ENCODE data around the gene VPS16.
"Not testable (repeated sequence)": the region's sequence is repeated elsewhere in the genome, so short reads cannot be mapped to it uniquely, and the experiment has no call there.

The VPS16 gene

DNA sequence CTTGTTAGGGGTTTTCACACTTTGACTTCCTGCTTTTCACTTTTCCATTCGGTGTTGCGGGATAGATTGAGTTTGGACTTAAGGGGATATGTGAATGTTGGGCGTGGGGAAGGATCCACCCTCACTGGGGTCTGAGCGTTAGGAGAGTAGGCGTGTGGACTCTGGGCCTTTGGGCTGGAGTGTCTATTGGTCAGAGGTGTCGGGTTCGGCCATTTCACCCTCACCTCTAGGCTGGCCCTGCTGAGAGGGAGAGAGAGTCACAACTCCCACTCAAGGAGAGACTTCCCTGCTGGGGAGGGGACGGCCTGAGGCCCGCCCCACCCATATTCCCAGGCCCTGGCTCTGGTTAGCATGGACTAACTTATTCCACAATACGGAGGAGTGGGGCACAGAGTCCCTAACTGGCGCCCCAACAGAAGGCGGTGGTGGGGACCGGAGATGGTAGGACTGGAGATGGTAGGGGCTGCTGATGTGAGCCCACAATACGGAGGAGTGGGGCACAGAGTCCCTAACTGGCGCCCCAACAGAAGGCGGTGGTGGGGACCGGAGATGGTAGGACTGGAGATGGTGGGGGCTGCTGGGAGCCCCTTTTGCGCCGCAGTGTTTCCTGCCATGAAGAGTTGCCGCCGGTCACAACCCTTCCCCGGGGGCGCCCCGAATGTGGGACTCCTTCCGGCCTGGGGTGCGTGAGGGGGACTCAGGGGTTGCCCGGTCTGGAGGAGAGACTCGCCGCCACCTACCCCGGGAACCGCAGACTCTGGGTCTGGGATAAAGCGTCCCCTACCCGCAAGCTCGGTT lies 31.3 kb downstream of the VPS16 start:
- peak in 2 of 5 experiments; percentile 10 to 24 for DNase-seq

DNA sequence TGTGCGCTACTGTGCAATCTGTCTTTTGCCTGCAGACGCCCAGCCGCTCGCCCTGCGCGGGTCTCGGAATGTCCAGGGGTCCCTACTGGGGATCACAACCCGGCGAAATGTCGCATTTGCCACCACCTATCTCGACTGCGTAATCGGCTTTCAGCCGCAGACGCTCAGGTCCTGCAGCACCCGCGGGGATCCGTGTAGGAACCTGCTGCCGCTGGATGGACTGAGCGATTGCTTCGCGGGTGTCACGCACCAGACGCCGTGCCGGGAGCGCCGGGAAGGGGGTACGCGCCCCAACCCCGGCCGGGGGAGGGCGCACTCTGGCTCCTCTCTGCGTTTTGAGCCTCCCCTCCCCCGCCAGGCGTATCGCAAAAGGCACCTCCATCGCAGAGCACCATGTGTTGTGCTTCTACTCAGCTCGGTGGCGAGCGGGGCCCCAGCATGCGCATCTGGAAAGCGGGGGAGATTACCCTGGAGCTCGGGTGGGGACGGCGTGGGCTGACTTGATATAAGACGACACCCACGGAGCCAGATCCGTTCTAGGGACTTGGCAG lies 32.0 kb downstream of the VPS16 start:
- DNase-seq = peak; percentile 50 to 85 (median 62)

DNA sequence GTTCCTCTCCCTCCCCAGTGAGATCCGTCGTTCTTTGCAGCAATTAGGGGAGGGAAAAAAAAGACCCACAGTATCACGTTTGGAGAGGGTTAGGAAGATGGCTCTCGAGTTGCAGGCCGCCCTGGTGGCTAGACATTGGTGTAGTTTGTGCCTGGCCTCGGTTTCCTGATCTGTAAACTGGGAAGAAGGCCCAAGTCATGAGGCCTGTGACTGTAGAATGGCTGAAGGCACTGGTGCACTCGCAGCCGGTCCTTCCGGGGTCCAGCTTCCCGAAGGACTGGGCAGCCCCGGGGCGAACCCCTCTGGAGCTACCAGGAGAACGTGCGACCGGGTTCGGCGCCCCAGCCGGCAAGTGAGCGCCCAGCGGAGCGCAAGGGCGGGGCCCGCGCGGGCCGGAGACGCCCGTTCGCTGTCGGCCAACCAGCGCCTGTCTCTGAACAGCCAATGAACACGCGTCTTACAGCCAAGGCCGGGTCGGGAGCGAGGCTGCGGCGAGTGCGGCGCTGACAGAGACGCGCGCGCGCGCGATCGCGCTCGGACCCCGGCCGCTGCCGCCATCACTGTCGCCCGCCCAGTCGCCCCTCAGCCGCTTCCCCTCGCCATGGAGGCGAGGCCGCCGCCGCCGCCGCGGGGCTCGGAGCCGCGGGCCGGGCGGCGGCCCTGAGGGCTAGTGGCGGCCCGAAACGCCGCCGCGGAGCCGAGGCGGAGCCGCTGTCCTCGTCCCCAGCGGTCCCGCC lies 32.6 kb downstream of the VPS16 start, which contains the start of gene PTPRA:
Gene PTPRA, plus strand, starts transcription at position 472 of the 737 bp plus-strand sequence. CDS start 90,797 bp downstream, outside the sequence.
- peak; percentile 75 to 96 (median 87) for DNase-seq

DNA sequence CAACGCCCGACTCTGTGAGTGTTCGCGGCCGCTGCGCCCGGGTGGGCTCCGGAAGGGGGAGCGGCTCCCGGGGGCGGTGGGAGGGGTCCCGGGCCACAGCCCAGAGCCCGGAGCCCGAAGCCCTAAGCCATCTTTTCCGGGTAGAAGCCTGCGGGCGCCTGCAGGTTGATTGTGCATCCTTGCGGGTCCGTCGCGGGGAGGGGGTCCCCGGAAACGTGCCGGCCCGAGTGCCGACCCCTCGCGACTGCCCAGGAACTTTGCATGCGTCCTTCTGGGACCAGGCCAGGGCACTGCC lies 33.1 kb downstream of the VPS16 start:
- DNase-seq = peak; percentile 36 to 75 (median 63)

DNA sequence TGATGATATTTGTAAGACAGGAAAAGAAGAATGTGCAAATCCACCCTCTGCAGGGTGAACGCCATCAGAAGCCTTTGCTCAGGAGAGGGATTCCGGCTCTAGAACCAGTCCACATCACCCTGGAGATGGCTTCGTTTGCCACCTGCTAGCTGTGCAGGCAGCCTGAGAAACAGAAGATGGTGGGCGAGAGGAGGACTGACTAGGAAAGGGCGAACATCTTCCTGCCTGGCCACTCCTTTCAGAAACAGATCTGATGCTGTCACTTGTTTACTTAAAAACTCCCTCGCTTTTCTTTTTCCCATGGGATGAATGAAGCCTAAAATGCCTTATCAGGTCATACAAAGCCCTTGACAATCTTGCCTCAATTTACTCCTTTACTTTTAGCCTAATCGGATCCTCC lies 33.9 kb downstream of the VPS16 start:
- DNase-seq = peak in 1 of 5 experiments; percentile 57

DNA sequence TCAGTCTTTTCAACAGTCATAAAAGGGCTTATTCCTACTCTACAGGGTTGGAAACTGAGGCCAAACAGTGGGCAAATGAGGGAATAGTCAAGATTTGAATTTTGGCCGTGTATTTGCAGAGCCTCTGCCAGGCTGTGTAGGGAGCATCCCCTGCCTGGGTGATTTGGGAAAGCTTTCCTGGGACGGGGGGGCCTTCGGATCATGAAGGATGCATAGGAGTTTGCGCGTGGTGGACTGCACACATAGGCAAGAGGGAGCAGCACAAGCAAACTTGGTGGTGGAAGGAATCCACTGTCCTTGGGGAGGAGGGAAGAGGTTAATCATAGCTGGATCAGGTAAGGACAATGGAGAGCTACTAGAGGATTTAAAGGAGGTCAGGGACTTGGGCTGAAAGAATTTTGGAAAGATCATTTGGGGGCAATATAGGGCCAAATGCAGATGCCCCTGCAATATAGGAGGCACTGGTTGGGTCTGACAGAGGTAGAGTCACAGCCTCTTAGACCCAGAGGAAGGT lies 35.2 kb downstream of the VPS16 start:
- DNase-seq = no peak

DNA sequence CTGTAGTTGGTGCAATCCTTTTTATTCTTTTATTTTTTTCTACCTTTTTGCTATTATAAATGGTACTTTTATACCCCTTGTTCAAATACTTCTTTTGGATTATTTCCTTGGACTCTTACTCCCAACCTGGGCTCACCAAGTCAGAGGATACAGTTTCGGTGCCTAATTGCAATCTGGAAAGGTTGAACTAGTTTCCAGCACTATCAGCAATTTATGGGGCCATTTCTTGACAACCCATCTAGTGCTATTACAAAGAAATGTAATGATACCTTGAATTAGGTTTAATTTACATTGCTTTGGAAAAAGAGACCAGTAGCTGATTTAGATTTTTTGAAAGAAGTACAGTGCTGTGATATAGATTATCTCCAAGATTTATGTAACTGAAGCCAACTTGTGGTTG lies 38.0 kb downstream of the VPS16 start:
- no peak for DNase-seq

DNA sequence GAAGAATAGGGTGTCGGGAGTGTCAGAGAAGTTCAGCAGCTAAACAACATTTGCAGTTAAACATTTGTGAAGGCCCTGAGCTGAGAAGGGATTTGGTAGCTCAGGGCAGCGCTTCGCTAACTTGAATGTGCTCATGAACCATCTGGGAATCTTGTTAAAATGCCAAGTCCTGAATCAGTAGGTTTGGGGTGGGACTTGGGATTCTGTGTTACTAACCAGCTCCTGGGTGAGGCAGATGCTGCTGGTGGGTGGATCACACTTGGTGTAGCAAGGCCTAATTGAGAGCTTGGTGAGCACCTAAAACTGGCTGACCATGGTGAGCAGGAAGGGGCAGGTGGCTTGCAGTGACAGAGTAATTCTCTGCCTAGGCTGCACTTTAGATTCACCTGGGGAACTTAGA lies 38.6 kb downstream of the VPS16 start:
- no peak for DNase-seq

DNA sequence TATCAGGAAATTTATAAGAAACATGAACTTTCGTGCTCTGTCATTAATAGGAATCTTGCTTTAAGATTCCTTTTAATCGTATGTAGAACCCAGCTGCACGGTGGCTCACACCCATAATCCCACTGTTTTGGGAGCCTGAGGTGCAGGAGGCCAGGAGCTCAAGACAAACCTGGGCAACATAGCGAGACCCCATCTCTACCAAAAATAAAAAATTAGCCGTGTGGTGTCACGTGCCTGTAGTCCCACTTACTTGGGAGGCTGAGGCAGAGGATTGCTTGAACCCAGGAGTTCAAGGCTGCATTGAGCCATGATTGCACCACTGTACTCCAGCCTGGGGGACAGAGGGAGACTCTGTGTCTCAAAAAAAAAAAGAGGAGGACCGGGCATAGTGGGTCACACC lies 40.1 kb downstream of the VPS16 start:
- no peak for DNase-seq

DNA sequence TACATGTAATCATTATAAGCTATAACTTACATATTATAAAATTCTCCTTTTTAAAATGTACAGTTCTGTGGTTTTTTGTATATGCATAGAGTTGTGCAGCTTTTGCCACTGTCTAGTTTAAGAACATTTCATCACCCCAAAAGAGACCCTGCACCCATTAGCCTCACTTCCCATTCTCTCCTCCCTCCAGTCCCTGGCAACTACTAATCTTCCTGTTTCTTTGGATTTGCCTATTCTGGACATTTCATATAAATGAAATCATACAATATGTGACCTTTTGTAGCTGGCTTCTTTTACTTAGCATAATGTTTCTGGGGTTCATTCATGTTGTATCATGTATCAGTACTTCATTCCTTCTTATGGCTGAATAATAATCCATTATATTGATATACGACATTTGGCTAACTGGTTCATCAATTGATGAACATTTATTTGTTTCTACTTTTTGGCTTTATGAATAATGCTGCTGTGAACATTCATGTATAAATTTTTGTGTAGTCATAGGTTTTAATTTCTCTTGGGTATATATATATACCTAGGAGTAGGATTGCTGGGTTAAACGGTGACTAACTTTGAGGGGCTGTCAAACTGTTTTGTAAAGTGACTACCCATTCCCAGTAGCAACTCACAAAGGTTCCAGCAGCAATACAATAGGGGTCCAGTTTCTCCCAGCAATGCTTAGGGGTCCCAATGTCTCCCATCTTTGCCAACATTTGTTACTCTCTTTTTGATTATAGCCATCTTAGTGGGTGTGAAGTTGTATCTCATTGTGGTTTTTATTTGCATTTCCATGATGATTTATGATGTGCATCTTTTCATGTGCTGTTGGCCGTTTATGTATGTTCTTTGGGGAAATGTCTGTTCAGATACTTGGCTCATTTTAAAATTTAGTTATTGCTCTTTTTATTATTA lies 43.4 kb downstream of the VPS16 start:
- DNase-seq = no peak

DNA sequence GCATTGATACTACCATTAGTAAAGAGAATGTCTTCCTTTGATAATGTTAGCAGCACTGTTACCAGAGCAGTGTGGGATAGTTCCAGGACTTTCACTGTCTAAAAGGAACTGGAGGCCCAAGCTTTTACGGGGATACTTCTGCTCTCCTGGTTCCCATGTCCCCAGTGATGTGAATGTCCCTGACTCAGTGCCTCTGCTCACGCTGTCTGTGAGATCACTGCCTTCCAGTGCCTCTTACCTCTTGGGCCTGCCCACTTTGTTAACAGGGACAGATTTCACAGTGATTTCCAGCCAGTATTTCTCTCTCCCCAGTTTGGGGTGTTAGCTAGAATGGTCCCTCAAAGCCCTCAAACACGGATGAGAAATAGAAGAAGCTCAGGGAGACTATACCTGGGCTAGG lies 47.2 kb downstream of the VPS16 start:
- DNase-seq = no peak

DNA sequence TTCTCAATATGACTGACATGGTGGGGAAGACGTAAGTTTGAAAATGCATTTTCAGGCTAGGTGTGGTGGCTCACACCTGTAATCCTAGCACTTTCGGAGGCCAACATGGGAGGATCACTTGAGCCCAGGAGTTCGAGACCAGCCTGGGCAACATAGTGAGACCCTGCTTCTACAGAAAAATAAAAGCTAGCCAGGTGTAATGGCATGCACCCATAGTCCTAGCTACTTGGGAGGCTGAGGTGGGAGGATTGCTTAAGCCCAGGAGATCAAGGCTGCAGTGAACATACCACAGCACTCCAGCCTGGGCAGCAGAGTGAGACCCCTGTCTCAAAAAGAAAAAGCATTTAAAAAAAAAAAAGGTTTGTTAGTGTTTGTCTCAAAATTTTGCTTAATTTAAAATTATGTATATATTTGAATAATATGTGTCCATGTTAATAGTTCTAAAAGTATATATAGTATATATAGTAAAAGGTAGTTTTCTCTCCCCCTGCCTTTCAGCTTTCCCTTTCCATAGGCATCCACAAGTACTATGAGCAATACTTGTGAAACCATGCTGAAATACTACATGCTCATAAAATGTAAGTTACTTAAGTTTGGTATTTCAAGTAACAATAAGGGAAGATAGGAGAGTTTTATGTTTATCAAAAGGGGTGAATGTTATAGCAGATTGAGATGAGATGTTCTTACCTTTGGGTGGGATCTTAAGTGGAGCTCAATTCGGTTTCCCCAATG lies 47.8 kb downstream of the VPS16 start:
- no peak for DNase-seq

DNA sequence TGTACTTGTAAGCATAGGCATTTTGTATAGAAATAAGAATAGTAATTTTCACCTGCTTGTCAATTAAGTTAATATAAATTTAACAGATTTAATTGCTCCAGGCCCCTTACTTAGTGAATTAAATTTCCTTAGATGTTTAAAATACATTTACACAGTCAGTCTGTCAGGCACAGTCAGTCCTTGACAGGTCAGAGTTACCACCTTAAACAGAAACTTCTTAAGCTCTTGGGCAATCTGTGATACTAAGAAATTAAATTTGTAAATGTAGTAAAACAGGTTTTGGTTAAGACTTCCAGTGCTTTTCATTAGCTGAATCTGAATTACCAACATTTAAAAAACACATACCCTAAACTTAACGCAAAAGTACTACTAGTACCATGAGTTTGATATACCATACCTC lies 48.7 kb downstream of the VPS16 start:
- no peak for DNase-seq

DNA sequence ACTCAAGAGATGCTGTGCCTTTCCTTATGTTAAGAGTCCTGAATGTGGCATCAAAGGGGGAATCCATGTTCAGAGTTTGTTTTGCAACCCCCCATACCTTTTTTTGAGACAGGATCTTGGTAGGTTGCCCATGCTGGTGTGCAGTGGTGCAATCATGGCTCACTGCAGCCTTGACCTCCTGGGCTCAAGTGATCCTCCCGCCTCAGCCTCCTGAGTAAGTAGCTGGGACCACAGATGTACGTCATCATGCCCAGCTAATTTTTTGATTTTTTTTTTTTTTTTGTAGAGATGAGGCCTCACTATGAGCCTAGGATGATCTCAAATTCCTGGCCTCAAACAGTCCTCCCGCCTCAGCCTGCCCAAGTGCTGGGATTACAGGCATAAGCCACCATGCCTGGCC lies 49.3 kb downstream of the VPS16 start:
- no peak for DNase-seq

DNA sequence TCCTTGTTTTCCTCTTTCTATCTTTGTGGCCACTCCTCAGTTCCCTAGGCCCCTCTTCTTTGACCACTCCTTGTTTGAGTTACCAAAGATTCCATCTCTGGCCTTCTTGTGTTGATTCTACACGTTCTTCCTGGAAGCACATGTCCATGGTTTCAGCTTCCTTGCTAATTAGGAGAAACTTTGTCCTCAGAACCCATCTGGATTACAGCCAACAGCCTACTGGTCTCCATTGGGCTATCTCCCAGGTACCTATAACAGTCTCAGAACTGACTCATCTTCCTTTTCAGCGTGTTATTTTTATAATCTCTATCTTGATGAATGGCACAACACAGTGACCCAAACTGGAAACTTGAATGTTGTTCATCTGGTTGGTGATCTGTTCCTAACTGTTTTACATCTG lies 50.2 kb downstream of the VPS16 start:
- no peak for DNase-seq

DNA sequence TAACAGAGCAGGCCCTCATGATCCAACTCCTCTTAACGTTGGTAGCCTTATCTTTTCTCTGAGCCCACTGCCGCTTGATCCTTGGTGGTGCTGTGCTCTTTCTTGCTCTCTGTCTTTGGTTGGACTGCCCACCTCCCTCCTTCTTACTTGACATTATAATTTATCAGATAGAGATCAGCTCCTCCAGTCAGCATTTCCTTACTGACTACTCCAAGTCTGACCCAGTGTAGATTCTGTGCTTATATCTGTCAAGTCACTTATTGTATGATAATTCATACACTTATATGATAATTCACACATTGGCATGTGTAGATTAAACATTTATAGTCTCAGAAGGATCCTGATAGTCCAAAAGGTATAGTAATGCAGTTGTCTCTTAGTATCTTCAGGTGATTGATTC lies 50.8 kb downstream of the VPS16 start:
- no peak for DNase-seq

DNA sequence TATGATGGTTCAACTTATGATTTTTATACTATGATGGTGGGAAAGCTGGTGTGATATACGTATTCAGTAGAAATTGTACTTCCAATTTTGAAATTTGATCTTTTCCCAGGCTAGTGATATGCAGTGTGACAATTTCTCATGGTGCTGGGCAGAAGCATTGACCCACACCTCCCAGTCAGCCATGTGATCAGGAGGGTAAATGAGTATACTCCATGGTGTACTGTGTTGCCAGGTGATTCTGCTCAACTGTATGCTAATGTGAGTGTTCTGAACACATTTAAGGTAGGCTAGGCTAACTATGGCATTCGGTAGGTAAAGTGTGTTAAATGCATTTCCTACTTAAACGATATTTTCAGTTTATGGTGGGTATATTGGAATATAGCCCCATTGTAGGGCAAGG lies 51.8 kb downstream of the VPS16 start:
- no peak for DNase-seq

DNA sequence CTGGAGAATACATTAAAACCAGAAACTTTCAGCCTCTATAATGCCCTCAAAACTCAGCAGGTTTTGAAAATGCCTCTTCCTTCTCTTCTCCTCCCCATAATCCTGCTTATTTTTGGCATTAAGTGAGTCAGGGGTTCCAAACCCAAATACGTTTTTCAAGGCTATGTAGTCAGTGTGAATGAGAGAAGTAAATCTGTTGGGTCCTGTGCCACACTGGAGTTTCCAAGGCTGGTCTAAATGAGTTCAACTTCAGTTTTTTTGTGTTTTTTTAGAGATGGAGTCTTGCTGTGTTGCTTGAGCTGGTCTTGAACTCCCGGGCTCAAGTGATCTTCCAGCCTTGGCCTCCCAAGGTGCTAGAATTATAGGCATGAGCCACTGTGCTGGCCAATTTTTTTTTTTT lies 53.7 kb downstream of the VPS16 start:
- no peak for DNase-seq

DNA sequence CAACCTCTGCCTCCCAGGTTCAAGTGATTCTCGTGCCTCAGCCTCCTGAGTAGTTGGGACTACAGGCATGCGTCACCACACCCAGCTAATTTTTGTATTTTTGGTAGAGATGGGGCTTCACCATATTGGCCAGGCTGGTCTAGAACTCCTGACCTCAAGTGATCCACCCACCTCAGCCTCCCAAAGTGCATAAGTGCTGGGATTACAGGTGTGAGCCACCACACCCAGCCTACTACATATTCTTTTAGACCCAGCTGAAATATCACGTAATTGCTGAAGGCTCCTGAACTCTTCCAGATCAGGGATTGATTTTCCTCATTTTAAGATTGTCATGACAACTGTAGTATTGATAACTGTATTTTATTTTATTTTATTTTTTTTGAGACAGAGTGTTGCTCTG lies 54.6 kb downstream of the VPS16 start:
- DNase-seq = not testable (repeated sequence)

DNA sequence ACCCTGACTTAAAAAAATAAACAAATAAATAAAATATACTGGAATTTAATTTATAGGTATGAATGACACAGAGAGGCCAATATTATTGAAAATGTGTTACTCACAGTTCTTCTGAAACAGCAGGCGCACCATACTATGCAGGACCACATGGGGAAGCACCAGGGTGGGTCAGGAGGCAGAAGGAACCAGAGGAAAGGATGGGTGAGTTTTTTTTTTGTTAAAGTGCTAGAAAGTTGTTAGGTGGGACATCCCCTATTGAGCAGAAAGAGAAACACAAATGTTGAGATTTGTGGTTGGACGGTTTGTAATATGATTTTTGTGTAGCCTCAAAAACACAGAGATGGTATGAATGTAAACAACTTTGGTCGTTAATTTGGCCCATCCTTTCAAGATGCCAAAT lies 58.7 kb downstream of the VPS16 start:
- peak in 1 of 5 experiments; percentile 29 for DNase-seq

DNA sequence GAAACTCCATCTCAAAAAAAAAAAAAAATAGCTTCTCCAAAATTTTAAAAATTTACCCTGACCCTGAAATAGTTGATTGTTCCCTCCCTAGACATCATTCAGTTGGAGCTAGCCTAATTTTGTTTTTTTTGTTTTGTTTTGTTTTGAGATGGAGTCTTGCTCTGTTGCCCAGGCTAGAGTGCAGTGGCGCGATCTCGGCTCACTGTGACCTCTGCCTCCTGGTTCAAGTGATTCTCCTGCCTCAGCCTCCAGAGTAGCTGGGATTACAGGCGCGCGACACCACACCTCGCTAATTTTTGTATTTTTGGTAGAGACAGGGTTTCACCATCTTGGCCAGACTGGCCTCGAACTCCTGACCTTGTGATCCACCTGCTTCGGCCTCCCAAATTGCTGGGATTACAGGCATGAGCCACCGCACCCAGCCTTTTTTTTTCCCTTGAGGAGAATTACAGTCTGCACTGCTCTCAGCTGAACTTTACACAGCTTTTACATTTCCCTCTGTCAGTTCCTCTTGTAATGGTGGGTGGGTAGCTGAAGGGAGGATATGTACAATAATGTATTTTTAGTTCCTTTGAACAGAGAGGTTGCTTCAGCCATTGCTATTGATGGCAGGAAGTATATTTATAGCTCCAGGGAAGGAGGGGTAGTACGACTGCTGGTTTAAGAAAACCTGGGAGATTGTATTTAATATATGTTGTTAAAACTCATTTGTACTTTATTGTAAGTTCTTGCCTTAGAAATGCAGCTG lies 60.5 kb downstream of the VPS16 start:
- no peak for DNase-seq

Data from T-helper 2 cell (primary cell).